NCI-H2029 treated with DMSO at 0.1 percent for 48 hours (cell line): ENCODE data around the gene SYCN.

ENCODE experiments used
- DNase-seq: peaks from one replicate; lab custom pipeline; 2025; lab: John Stamatoyannopoulos, UW

Gene SYCN

DNA sequence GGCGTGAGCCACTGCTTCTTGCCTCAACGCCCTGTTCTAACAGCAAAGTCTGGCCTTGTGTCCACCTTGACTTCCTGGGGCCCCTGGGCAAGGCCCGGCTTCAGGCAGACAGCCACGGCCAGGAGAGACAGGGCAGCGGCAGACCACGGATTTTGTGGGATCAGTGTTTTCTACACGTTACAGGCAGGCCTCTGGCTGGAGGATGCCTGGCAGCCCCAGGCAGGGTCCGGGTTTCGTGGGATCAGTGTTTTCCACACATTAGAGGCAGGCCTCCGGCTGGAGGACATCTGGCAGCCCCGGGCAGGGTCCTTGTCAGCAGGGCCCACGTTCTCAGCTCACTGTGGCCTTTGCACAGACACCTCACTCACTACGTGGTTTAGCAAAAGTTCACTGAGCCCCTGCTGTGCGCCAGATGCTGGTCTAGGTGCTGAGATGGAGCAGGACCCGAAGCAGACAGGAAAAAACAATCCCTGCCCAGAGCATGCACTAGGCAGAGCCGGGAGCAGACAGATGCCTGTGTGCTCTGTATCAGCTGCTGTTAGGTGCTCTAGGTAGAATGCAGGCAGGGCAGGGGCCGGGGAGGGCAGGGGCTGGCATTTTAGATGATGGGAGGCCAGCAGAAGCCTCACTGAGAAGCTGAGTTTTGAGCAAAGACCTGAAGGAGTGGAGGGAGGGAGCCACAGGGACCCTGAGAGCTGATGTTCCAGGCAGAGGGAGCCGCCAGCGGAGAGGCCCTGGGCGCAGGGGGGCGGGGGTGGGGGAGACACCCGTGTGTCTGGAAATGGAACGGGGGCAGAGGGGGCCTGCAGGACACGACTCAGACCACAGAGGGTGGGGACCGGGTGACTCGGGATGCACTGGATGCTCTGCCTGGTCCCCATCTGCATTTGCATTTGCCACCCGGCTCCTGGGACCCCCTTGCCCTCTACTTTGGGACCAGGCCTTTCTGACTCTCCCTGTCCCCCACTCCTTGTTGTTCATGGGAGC lies 32.3 kb downstream of the SYCN start:
- no peak for DNase-seq

DNA sequence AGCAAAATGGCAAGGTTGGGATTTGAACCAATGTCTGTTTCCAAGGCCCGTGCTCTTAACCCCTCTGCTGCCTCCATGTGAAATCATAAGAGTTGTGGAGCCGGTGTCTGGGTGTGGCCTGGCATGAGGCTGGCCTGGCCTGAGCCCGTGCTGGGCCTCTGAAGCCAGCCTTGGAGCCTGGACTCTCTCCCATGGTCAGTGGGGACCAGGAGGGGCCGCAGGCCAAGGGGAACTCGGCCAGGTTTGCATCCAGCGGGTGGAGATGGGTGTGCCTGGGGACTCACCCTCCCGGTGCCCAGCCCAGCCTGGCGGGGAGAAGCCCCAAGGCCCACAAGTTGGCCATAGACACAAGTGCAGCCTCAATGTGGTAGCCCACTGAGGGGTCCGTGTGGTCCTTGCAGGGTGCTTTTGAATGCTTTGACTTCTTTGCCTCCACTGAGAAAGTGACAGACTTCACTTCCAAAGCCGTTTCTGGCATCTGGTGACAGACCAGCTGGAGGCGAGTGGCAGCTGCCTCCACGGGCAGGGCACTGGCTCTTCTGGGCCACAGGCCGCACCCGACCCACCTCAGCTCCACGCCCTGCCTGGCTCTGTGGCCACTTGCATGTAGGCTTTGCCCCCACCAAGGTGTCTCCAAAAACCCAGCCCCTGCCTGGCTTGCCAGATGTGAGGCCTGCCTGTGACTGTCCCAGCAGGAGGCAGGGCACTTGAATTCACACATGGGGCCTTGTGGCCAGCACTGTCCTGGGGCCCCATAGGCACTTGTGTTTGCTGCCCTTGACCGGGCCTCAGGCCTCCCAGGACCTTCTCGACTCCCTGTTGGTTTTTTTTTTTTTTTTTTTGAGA lies 33.5 kb downstream of the SYCN start:
- DNase-seq = no peak

DNA sequence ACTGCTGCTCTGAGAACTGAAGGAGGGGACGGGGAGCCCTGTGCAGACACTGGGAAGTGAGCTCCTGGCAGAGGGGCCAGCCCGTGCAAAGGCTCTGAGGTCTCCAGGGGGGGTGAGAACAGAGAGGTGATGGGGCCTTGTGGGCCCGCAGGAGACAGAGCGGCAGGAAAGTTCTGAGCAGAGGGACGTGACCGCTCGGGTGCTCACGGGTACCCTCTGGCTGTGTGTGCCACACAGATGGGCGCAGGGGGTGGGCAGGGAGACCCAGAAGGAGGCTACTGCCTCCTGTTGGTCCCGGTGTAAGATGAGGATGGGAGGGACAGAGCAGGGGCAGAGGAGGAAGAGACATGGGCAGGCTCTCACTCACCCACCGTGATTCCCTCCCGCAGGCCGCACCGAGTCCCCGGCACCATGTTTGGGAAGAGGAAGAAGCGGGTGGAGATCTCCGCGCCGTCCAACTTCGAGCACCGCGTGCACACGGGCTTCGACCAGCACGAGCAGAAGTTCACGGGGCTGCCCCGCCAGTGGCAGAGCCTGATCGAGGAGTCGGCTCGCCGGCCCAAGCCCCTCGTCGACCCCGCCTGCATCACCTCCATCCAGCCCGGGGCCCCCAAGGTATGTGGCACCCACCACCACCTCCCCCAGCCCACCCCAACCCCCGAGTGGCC lies 34.8 kb downstream of the SYCN start:
- DNase-seq = no peak

DNA sequence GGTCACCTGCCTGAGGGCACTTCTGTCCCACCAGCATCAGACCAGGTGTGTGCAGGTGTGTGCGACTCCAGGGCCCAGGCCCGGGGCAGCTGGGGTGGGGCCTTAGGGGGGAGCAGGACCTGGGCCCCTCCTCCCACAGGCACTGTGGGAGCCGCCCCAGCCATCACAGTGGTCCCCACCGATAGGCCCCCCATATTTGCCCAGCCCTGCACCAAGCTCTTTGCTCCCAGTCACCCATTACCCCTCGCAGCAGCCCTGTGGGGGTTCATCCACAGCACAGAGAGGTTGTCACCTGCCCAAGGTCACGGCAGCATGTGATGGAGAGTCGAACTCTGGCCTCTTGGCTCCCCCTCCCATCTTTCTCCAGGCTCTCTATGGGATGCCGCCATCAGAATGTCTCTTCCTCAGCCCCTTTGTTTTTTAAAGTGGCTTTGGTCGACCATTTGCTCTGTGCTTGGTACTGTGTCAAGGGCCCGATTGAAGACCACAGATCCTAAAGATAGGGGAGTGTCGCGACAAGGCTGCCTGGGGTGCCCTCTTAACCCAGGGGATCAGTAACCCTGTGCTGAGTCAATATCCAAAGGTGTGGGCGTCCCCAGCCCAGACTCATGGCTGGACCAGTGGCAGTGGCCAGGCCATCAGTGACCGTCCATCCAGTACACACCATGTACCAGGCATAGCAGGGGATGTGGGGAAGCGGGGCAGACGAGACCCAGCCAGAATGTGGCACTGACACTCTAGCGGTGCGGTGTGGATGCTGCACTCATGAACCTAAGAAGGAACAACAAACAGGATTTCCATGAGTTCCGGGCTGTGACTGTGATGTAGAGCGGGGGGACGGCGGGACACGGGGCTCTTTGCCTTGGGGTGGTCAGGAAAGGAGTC lies 35.6 kb downstream of the SYCN start:
- no peak for DNase-seq

DNA sequence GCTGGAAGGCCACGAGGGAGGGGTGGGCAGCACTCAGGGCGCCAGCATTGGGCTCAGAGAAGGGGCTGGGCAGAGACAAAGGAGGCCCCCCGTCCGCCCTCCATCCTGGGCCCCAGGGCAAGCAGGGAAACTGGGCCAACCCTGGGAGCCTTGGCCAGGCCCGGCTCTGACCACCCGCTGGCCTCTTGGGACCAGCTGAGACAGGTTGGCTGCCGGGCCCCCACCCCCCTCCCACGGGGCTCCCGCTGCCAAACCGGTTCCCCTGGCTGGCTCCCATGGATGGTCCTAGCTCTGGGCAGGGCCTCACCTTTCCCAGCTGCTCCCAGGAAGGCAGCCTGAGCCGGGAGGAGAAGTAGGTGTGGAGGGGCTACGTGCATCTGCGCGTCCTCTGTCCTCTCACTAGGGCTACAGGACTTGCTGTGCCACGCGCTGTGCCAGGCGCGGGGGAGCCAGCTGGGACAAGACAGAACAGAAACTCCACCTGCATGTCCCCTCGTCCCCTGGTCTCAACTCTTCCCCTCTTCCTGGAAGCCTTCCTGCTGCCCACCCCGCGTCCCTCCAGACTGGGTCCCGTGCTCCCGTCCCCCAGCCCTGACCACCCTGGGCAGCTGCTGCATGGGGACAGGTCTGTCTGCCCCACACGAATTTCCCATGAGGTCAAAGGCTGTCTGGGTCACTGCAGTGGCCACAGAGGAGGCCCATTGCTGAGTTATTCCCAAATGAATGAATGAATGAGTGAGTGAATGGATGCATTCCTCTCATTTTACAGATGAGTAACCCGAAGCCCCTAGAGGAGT lies 36.4 kb downstream of the SYCN start:
- no peak for DNase-seq

DNA sequence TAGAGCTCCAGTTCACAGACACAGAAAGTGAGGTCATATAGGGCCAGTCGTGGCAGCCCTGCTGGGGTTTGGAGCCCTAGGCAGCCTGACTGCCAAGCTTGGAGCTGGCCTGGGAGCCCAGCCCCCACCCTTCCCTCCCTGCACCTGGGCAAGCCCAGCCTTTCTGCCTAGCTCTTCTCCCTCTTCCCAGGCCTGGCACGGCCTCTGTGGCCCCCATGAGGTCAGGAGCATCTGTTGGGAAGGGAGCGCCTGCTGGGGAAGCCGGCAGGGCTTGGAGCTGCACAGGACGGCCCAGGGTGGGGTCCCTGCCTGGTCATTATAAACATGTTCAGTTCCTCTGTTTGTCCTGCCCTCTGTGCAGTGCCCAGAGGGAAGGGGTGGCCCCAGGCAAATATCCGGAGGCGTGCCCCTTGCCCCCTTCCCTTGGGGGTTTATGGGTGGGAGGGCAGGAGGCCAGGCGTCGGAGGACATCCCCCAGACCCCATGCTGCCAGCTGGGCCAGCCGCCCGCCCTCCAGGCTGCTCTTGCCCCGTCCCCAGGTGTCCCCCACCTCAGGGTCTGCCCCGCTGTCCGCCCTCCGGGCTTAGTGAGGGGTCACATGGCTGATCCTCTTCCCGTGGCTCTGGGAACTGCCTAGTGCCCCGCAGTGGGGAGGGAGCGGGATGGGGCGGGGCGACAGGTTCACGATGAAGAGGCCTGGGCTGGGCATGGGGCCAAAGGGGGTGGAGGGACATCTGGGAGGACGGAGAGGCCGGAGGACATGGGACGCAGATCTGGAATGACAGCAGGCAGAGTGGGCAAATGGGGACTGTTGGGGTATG lies 37.3 kb downstream of the SYCN start:
- peak; percentile 19 for DNase-seq

DNA sequence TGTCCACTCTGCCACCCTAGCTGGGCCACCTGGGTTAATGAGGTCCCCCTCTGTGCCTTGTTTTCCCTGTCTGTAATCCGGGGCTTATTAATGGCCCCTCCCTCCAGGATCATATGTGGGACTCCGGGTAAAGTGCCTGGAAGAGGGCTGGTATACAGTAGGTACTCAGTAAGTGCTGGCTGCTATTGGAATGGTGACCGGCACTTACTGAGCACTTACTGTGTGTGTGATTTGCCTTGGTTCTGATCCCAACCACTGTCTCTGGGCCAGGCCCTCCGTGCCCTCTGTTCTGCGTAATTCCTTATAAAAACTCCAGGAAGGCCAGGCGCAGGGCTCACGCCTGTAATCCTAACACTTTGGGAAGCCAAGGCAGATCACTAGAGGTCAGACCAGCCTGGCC lies 38.2 kb downstream of the SYCN start:
- no peak for DNase-seq

DNA sequence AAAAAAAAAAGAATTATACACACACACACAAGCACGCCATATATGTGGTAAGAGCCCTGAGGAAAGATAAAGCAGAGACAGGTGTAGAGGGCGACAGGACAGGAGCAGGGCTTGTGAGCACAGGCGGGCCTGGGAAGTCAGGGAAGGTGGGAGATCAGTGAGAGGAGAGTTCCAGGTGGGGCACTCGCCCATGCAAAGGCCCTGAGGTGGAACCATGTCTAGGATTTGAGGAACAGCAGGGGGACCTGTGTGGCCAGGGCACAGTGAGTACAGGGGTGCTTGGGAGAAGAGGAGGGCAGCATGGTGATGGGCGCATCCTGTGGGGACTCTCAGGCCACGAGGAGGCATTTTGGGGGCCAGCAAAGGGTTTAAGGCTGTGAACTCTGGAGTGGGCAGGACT lies 39.8 kb downstream of the SYCN start:
- no peak for DNase-seq

DNA sequence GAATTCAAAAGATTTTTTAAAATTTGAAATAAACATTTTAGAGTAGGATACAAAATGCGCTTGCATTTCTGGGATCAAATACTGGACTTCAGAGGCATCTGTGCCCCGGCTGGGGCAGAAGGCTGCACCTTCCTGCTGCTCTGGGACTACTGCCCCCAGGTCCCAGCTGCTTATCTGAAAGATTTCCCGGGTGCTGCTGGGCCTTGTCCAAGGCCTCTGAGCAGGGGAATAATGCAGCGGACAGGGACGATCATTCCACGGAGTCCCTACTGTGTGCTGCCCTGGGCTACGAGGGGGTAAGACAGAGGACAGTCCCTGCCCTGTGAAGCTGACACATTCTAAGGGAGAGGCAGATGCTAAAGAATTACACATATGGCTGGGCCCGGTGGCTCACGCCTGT lies 40.4 kb downstream of the SYCN start:
- DNase-seq = no peak

DNA sequence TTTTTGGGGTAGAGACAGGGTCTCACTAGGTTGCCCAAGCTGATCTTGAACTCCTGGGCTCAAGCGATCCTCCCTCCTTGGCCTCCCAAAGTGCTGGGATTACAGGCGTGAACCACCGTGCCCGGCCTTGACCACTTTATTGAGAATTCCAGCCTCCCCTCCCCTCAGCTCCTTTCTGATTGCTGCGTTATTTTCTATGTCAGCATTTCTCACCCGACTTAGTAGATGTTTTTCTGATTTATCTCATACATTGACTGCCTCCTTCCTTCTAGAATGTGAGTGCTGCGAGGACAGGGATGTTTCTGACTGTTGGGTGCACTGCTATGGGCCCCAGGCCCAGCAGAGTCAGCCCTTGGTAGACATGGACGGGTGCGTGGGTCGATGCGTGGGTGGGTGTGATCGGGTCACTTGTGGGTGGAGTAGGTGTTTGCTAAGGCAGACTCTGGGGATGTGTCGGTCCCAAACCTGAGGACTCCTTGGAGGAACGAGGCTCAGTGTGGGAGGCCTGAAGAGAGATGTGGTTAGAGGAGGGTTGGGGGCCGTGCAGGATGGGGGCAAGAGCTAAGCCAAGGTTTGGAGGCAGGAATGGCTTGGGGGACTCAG lies 41.5 kb downstream of the SYCN start:
- no peak for DNase-seq

DNA sequence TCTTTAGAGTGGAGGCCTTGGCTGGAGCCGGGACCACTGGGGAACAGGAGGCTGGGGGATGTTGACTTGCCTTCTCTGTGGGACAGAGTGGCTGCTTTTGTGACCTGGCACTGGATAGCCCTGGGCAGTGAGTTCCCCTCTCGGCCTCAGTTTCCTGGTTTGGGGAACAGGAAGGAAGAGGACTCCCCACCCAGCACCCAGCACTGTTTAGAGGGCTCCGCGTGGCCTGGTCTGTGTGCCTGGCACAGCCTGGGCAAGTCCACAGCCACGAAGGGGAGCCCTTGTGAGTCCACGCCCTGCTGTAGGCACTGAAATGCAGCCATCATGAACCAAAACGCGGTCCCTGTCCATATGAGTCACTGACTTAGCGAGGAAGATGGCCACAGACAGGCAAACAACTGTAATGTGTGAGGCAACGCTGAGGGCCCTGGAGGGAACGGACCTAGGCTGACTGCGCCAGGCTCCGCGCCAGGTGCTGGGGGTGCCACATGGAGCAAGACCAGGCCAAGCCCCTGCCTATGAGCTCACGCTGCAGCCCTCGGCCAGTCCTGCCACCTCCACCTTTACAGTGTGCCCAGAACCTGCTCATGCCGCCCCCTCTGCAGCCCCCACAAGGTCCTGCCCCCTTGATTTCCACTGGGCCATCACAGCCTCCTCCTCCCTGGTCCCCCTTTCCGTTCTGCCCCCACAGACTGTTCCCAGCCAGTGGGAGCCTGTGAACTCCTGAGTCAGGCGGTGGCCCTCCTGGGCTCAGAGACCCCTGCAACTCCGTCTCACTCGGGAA lies 43.0 kb downstream of the SYCN start:
- DNase-seq = no peak

DNA sequence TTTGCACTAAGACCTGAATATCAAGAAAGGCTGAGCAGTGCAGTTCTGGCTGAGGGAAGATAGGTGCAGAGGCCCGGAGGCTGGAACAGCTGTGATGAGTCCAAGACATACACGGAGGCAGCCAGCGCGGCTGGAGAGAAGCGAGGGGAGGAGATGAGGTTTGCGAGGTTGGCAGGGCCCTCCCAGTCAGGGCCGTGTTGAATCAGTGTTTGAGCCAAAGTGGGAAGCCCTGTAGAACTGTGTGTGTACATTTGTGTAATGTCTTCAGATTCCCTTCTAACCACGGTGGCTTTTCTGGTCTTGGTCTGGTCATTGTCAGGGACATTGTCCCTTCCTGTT lies 43.6 kb downstream of the SYCN start:
- no peak for DNase-seq

DNA sequence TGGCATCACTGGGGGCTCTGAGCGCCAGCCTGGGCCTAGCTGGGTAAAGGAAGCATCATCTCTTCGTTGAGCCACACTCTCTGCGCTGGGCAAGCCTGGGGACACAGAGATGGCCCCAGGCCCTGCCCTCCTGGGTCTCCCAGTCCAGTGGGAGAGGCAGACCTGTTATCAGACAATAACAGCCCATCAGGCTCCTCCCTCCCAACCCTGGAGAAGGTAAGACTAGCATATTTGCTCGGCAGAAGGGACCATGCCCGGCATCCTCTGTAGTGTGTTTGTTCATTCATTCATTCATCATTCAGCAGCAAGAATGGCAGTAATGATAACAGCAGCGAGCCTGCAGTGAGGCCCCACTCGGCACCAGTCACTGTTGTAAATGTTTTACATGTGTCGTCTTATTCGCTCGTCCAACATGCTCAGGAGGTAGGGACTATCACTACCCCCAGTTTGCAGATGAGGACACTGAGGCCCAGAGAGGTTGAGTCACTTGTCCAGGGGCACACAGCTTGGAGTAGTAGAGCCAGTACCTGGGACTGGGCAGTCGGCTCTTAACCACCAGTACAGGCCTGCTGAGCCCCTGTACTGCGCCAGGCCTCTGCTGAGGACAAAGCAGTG lies 45.3 kb downstream of the SYCN start:
- no peak for DNase-seq

DNA sequence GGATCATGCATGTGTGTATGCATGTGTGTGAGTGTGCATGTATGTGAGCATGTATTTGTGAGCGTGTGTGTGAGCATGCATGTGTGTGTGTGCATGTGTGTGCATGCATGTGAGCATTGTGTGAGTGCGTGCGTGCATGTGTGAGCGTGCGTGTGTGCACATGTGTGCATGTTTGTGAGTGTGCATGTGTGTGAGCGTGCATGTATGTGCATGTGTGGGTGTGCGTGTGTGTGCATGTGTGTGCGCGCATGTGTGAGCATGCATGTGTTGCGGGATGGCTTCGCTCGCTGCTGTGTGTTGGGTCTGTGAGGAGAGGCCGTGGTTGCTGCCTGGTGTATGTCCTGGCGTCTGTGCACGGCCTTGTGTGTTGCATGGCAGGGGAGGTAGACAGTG lies 46.1 kb downstream of the SYCN start:
- no peak for DNase-seq

DNA sequence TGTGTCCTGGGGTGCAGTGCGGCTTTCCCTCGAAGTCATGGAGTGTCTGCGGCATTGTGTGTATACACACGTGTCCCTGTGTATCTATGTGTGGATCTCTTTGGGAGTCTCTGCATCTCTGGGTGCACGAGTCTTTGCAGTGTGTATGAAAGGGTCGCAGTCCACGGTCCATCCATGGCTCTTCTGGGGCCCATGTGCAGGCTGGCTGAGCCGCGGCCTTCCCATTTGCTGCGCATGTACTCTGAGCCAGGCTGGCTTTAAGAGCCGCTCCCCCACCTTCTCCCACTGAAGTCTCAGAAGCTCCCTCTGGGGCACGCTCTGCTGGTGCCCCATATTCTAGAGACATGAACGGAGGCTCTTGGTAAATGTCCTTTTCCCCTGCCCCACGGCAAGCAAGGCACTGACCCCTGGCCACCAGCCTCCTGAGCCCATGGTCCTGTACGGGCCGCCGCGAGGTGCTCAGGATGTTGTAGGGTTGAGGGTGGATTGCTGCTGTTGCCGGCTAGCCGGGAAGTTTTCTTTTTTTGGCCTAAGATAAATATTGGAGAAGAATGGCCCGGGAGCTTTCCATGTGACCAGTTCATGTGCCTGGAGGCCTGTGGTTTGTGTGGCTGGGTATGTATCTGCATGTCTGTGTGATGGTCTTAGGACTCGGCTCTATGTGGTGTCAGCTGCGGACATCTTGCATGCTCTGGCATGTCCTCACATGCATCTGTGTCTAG lies 46.6 kb downstream of the SYCN start:
- no peak for DNase-seq

DNA sequence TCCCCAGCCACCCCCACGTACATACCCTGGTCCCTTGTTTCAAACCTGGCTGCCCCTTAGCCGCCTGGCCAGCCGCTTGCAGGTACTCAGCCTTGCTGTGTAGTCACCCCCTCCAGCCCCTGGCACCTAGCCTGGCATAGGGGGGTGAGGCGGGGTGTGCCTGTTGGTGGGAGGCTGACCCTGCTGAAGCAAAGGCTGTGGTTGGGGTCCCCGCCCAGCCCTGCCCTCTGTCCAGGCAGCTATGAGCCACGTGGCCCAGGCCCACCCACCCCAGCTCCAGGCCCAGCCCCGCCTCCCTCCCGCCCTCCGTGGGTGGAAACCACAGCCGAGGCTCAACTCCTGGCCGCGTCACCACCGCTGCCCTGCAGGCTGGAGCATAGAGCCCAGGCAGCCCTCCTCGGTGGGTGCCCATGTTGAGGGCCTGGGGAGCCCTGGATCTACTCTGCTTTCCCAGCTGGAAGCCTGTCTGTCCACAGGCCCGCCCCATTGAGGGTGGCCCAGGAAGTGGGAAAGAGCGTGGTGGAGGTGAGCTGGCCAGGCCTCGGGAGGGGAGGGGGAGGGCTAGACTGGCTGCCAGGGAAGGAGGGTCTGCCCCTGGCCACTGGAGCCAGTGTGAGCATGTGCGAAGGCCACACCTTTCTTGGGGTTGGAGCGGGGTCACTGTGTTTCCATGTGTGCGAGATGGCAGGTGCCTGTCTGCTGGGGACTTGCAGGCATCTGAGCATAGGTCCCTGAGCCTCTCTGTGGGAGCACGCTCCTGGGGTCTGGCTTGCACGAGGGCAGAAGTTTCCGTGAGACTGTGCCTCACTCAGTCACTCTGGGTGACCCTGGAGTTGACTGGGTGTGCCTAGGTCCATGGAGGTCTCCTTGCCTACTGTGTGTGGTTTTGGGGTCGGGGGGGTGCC lies 47.5 kb downstream of the SYCN start:
- DNase-seq = no peak
